ENCODE measurements around the gene CACNA1G. TPM values are rescaled to one million over a fixed set of nuclear protein-coding genes. Genes with fewer than 3 reads are reported as not detected.
A peak's percentile ranks its signal among the peaks of the same experiment; 100 is the strongest.

CACNA1G gene
- total RNA-seq, 1 donor from 2014 or later, result 1.1 TPM

GRCh38 chr17:50569592-50569991 lies 9.1 kb downstream of the CACNA1G start:
- TF ChIP-seq, protein P1, sequence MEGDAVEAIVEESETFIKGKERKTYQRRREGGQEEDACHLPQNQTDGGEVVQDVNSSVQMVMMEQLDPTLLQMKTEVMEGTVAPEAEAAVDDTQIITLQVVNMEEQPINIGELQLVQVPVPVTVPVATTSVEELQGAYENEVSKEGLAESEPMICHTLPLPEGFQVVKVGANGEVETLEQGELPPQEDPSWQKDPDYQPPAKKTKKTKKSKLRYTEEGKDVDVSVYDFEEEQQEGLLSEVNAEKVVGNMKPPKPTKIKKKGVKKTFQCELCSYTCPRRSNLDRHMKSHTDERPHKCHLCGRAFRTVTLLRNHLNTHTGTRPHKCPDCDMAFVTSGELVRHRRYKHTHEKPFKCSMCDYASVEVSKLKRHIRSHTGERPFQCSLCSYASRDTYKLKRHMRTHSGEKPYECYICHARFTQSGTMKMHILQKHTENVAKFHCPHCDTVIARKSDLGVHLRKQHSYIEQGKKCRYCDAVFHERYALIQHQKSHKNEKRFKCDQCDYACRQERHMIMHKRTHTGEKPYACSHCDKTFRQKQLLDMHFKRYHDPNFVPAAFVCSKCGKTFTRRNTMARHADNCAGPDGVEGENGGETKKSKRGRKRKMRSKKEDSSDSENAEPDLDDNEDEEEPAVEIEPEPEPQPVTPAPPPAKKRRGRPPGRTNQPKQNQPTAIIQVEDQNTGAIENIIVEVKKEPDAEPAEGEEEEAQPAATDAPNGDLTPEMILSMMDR (conservative IDR thresholded peaks at IDR 0.05), result no peak
- no peak overlapping the region for H3K27ac Mint-ChIP-seq (ENCODE audit: unreplicated experiment)
- H3K9me3 Mint-ChIP-seq, result no peaks in the 10 kb centered on the region
- peaks cover 34% of the 10 kb centered on the region for H3K4me1 Mint-ChIP-seq
- no peak overlapping the region for H3K4me3 Mint-ChIP-seq
- no peaks in the 10 kb centered on the region for H3K36me3 Mint-ChIP-seq (ENCODE audit: low read depth)
- peaks cover 35% of the 10 kb centered on the region for H3K27me3 Mint-ChIP-seq (ENCODE audit: low read depth)
- DNase-seq (ENCODE audit: low read depth, low spot score), result no peak

DNA sequence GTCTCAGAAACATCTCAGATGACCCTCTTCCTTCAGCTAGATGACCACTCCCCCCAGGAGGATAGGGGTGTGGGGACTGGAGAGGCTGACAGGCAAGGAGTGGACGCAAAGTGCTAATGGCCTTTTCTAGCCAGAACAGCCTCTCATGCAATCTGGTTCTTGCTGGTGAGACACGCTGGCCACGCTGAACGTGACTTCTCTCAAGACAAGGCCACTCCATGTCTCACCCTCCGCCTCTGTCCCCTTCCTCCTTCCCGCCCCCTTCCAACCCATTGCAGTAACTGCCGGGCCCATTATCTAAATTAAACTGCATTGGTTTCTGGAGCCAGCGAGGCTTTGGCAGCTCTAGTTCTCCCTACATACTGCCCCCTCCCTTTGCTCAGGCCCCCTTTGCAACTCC lies 9.5 kb downstream of the CACNA1G start:
- Mint-ChIP-seq H3K4me3 (peak overlapping the region; percentile 24), H3K27ac (ENCODE audit: unreplicated experiment) (no peak overlapping the region), H3K4me1 (peaks cover 32% of the 10 kb centered on the region), H3K27me3 (ENCODE audit: low read depth) (peaks cover 30% of the 10 kb centered on the region), H3K36me3 (ENCODE audit: low read depth) (no peaks in the 10 kb centered on the region), H3K9me3 (no peaks in the 10 kb centered on the region)
- no peak for DNase-seq (ENCODE audit: low read depth, low spot score)
- TF ChIP-seq, protein P1 (conservative IDR thresholded peaks at IDR 0.05), result no peak

- peaks cover 26% of the 10 kb centered on the region for H3K27me3 Mint-ChIP-seq (ENCODE audit: low read depth)
- no peak for DNase-seq (ENCODE audit: low read depth, low spot score)
- H3K27ac Mint-ChIP-seq (ENCODE audit: unreplicated experiment), result no peak overlapping the region
- peaks cover 30% of the 10 kb centered on the region for H3K4me1 Mint-ChIP-seq
- H3K4me3 Mint-ChIP-seq, result no peak overlapping the region
- no peaks in the 10 kb centered on the region for H3K9me3 Mint-ChIP-seq
- TF ChIP-seq, protein P1 (conservative IDR thresholded peaks at IDR 0.05), result no peak
- no peaks in the 10 kb centered on the region for H3K36me3 Mint-ChIP-seq (ENCODE audit: low read depth)
Observed at GRCh38 chr17:50570528-50570927, 10.0 kb downstream of the CACNA1G start.

DNA sequence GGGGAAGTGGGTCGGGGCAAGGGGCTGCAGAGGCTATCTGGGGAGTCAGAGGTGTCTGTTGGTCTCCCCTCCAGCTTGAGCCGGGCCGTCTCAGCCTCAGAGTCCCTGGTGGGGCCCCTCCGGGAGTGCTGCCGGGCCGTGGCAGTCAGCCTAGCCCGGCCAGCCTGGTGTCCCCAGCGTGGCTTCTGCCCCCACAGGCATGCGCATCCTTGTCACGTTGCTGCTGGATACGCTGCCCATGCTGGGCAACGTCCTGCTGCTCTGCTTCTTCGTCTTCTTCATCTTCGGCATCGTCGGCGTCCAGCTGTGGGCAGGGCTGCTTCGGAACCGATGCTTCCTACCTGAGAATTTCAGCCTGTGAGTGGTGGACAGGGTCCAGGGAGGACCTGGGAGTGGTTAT lies 11.2 kb downstream of the CACNA1G start:
- H3K27me3 Mint-ChIP-seq (ENCODE audit: low read depth), result peaks cover 14% of the 10 kb centered on the region
- TF ChIP-seq, protein P1 (conservative IDR thresholded peaks at IDR 0.05), result no peak
- no peak overlapping the region for H3K4me3 Mint-ChIP-seq
- peaks cover 18% of the 10 kb centered on the region for H3K4me1 Mint-ChIP-seq
- no peak overlapping the region for H3K27ac Mint-ChIP-seq (ENCODE audit: unreplicated experiment)
- no peaks in the 10 kb centered on the region for H3K9me3 Mint-ChIP-seq
- no peak for DNase-seq (ENCODE audit: low read depth, low spot score)
- H3K36me3 Mint-ChIP-seq (ENCODE audit: low read depth), result no peaks in the 10 kb centered on the region

GRCh38 chr17:50572541-50572940 lies 12.0 kb downstream of the CACNA1G start:
- Mint-ChIP-seq H3K9me3 (no peaks in the 10 kb centered on the region), H3K4me1 (peaks cover 12% of the 10 kb centered on the region), H3K36me3 (ENCODE audit: low read depth) (no peaks in the 10 kb centered on the region), H3K4me3 (no peak overlapping the region), H3K27me3 (ENCODE audit: low read depth) (peaks cover 5% of the 10 kb centered on the region), H3K27ac (ENCODE audit: unreplicated experiment) (no peak overlapping the region)
- TF ChIP-seq, protein P1 (conservative IDR thresholded peaks at IDR 0.05), result no peak
- no peak for DNase-seq (ENCODE audit: low read depth, low spot score)
